GM21526 (cell line): ENCODE measurements around the gene TFF2.

ENCODE experiments used
- ATAC-seq: cut with Tn5 transposase; IDR thresholded peaks from one replicate; pipeline ENCODE4 v1.9.1; 2021; ENCODE audit warnings: moderate library complexity; ENCODE audit not compliant: unreplicated experiment, low FRiP score

TFF2 gene

DNA sequence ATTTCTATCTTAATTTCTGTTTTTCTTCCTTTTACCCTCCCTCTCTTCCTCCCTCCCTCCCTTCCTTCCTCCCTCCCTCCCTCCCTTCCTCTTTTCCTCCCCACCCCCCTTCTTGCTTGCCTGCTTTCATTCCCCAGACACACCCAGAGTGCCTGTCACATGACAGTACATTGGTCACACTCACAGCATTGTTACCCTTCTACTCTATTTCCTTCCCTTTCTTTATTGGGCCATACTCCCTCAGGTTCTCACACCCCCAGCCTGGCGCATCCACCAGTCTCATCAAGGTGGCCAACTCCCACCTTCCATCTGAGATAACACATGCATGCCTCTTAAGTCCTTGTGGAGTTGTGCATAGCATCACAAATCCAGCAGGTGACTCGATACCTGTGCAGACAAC lies 34.2 kb upstream of the TFF2 start:
- ATAC-seq: no peak

DNA sequence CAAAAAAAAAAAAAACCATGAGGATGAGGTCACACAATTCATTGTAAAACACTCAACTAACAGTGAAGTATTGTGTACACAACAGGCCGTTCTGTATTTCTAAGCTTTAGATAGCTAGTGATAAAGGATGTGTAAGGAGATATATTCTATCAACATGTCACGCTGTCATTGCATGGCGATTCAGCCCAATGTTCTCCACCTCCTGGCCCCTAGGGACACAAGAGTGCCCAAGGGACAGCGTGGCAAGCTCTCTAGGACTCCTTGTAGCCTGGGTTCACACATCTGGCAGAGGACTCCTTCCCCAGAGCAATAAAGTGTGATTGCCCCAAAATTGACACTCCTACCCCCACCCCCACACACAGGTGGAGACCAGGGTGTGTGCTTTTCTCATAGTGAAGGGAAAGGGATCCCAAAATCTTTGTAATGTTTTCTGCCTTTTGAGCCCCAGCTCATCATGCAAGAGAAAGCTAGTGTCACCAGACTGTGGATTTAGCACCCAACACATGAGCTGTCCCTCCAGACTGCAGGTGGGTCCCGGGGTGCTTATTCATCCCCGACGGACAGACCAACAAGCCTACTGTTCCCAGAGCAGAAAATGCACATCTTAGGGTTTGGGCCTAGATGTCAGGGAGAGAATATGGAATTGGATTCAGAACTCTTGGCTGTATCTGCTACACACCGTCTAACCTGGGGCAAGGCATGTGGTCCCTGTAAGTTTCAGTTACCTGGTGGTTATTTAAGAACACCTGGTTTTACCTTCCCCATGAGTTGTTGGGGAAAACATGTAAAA lies 33.6 kb upstream of the TFF2 start:
- no peak for ATAC-seq

DNA sequence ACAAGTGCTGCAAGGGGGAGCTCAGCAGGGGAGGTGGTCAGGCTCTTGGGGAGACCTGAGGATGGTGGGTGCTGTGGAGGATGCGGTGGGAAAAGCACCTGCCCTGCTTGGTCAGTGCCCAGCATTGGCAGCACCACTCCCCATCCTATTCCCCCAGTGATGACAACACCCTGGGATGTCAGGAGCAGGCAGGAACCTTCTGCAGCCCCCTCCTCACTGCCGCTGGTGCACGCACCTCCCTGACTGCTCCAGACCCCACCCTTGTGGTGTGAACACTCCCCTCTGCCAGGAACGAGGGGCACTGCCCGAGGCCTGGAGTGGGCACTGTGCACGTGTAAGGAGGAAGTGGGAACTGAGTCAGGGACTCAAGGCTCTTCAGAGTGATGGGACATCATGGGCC lies 32.5 kb upstream of the TFF2 start:
- no peak for ATAC-seq

DNA sequence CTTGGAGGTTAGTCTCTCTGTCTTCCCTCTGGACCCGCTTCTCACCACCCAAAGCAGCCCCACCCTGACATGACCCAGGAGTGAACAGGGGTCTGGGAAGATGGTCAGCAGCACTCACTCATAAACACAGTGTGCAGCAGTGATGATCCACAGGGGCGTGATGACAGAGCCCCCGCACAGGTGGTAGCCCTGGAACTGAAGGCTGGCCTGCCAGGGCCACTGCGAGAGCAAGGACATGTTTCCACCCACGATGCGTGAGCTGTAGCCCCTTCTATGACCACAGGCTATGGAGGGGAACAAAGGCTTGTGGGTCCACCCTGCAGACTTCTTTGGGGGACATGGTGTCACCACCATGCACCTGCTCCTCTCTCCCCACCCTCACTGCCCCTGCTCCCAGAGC lies 32.1 kb upstream of the TFF2 start:
- ATAC-seq: no peak

DNA sequence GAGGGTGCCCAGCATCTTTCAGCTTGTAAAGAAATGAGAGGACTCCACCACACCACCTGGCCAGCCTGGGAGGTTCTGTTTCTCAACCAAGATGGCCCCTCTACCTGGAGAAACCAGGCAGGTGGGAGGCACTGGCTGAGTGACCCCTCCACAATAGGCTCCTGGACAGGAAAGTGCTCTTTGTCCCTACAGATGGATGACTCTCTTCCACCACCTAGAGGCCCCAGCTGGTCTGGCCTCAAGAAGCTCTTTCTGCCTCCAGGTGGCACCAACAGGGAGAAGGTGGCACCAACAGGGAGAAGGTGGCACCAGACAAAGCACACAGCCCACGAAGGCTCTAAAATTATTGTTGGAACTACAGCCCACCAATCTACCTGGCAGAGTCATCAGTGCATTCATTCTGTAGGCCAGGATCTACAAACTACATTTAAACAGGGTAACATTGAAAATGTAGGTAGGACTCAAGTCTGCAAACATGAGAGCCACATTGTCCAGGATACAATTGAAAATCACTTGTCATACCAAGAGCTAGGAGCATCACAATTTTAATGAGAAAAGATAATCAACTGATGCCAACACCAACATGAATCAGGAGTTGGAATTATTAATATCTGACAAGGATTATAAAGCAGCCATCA lies 30.7 kb upstream of the TFF2 start:
- no peak for ATAC-seq

DNA sequence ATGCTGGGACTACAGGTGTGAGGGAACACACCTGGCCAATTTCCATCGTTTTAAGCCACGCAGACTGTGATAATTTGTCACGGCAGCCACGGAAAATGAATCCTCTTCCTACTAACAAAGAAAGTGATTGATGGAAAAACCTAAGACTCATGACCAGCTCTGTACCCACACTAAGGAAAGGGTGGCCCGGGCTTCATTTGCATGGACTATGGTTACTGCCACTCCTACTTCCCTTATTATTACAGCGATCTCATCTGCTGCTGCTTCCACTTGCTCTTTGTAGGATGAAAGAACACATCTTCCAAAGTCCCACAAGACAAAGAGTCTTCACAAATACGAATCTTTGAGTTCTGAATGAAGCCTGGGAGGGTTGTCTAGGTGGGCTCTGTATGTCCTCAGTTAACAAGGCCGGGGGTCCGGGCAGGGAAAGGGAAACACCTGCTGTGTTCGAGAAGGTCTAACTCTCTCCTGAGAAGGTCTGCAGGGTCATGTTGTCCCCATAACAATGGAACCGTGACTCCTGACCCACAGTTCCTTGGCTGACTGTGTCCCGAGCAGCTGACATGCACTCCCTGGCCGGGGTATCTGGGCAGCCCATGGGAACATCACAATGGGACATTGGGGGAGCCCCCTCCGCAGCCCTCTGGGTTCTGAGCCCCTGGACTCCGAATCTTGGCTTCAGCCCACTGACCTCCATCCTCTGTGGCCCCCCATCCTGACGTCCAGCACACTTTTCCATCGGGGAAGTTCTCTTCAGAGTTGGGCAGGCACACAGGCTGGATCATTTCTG lies 28.8 kb upstream of the TFF2 start:
- ATAC-seq: no peak

DNA sequence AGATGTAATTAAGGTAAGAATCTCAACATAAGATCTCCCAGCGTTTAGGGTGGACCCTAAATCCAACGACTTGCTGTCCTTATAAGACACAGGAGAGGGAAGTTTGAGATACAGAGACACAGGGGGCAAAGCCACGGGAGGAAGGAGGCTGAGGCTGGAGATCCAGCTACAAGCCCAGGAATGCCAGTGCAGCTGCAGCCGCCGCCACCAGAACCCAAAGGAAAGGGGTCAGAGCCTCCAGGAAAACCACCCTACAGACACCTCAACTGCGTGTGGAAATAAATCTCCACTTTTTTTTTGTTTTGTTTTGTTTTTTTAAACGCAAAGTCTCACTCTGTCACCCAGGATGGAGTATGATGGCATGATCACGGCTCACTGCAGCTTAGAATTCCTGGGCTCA lies 27.6 kb upstream of the TFF2 start:
- ATAC-seq: no peak

DNA sequence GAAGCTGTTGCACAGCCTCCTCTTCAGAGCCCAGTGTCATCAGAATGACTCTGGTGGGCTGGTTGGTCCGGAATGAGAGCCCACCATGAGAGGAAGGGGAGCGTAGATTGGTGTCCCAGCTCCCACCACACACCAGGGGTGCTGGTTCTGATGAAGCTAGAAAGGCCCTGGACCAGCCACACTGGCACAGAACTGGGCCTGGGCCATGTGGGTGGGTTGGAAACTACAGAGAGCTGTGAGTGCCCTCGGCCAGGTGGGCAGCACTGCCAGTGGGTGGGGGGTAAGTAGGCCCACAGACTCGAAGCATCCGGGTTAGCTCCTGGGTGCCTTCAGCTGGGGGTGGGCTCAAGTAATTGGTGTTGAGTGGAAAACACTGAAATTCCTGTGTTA lies 27.2 kb upstream of the TFF2 start:
- no peak for ATAC-seq

DNA sequence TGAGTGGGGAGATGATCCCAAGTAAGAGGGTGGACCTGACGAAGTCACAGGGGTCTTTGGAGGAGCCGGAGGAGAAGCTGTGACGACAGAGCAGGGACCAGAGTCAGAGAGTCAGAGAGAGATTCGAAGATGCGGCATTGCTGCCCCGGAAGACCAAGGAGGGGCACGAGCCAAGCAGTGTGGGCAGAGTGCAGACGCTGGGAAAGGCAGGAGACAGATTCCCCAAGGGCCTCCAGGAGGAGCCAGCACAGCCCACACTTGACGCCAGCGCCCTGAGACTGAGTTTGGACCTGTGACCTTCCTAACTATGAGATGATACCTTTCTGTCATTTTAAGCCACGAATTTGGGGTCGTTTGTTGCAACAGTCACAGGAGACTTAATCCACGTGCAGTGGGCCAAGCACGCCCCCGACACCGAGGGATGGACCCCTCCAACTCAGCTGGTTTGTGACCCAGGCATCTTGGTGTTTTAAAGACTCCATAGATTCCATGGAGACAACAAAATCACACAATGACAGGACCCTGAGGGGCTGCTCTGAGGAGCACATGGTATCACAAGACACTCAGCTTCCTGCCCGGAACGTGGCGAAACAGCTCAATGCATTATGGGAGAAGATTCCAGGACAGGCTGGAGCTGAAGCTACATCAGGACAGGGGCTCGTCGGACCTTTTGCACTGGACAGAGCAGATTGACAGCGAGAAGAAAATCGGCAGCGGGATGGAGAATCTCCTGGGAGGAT lies 26.6 kb upstream of the TFF2 start:
- ATAC-seq: no peak

DNA sequence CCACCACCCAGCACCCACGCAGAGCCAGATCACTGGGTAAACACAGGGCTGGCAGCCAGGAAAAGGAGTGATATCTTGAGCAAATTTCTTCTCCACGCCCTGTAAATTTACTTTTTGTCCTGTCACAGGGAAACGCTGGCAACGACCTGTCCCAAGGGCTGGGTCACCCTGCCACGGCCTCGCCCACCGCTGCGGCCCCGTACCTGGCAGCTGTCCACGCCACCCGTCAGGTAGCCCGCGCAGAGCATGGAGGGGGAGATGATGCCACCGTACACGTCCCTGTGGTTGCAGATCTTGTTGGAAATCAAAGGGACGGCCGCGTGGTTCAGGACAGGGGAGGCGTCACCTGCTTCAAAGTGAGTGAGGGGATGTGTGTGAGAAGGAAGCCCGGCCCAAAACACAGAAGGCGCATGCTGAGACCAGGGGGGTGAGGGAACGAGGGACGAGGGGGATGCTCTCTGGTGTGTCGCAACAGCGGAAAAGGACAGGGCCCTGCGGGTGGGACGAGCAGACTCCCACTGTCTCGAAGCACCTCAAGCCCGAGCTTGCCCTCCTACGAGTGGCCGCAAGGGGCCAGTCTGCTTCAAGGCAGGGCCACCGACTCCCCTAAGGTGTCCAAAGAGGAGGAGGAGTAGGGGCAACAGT lies 25.7 kb upstream of the TFF2 start:
- ATAC-seq: no peak

DNA sequence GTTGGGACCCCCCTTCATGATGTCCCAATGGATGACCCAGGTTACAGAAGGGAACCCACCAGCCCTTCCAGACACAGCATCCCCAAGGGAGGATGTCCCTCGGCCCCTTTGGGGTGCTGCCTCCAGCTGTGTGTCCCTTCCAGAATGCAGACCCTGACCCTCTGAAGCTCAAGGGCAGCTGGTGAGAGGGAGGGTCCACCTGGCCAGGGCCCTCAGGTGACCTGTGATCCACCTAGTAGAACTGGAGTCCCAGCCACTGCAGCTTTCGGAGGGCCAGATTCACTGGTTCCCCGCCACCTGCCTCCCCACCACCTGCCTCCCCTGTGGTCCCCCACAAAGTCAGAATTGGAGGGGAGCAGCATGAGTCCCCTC lies 25.2 kb upstream of the TFF2 start:
- ATAC-seq: no peak

DNA sequence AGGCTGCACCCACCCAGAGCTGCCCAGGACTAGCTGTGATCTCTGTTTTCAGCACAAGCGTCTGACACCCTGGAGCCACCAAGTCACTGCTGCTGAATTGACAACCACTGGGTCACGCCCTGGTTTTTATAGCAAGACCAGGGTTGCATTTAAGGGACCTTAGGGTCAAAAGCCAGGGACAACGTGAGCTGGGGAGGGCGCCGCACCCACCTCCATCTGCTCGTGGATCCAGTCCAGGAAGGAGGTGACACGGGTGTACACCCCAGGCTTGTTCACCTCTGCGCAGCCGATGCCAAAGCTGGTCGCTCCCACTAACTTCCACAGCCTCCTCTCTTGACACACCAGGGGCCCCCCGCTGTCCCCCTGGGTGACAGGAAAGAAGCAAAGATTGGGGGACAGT lies 24.7 kb upstream of the TFF2 start:
- no peak for ATAC-seq

DNA sequence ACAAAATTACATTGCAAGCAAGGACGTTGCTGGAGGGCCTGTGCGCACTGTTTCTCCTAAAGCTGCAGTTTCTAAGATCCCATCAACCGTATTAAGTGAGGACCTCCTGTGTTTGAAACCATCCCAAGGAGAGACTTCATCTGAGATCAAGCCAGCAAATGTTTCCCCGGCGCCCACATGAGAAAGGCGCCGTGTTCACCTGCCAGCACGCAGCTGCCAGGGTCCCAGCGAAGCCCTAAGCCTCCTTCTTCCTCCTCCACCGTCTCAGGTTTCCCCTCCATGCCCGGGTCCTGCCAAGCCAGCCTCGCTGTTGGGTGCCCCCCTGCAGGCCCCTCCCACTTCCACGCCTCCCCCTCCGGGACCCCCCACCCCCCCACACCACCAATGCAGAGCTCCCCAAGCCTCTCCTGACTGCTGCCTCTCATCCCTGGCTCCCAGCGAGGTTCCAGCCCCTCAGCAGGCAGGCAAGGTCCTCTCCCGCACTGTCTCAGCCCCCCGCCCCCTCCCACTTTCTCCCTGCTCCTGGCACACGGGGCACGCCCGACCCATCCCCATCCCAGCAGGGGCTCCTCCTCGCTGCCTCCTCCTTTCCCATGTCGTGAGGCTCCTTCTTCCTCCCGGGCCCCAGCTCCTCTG lies 24.2 kb upstream of the TFF2 start:
- ATAC-seq: no peak

DNA sequence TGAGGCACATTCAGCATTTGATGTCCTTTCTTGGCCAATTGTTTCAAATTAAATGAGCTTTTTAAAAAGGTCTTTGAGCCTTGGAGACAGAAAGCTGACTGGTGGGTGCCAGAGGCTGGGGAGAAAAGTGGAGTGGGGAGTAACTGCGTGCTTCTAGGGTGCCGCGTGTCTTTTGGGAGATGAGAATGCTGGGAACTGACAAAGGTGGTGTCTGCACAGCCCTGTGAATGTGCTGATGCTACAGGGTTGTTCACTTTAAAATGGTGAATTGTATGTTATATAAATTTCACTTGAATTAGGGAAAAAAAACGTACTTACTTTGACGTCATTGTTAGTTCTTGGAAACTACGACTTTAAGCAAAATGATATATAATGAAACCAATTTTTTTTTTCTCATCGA lies 23.7 kb upstream of the TFF2 start:
- ATAC-seq: no peak

DNA sequence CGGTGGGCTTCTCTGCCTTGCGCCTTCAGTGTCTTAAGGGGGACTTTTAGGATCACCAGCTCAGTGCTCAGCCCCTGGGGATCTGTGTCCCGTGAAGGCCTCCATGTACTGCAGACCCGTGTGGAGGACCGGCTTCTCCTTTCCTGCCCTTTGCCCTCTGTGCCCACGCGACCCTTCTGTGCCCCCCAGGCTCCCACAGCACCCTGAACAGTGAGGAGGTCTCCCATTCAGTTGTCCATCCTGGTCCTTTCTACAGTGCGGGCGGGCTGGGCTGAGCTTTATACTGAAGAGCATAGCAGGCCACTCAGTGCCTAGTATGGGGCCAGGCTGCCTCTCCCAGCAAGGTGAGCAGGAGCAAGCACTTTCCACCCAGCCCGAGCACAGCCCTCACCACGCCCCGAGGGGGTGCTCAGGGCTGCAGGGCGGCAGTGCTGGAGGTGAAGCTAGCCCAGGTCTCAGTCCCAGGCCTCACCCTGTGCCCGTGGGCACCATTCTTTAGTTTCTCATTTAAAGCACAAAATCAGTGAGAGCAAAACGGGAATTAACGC lies 23.2 kb upstream of the TFF2 start:
- no peak for ATAC-seq

DNA sequence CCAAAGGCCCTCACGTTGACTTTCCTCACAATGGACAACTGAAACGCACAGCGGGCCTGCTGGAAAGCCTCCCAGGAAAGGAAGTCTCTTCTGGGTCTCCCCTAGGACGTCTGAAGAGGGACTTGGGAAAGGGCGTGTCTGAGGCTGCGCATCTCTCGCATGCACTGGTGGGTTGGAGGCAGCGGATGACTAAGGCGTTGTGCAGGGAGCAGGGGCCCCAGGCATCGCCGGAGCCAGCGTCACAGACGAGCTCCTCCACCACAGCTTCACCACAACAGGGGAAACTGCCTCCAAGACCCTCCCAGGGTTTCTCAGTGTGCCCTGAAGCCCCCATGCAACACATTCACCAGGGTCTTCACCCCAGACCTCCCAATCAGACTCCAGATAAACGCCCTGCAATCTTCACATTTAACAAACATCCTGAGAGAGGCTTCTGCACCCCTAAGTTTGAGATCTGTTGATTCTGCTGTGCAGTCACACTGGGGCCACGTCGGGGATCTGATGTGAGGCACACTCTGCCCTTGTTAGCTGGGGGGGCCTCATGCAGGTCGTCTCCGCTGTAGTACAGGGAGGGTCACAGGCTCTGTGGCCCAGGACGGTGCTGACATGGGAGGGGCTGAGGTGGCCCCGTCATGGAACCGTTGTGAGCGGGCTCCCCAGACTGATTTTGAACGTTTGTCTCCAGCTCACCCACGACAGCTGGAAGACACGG lies 22.6 kb upstream of the TFF2 start:
- ATAC-seq: no peak

DNA sequence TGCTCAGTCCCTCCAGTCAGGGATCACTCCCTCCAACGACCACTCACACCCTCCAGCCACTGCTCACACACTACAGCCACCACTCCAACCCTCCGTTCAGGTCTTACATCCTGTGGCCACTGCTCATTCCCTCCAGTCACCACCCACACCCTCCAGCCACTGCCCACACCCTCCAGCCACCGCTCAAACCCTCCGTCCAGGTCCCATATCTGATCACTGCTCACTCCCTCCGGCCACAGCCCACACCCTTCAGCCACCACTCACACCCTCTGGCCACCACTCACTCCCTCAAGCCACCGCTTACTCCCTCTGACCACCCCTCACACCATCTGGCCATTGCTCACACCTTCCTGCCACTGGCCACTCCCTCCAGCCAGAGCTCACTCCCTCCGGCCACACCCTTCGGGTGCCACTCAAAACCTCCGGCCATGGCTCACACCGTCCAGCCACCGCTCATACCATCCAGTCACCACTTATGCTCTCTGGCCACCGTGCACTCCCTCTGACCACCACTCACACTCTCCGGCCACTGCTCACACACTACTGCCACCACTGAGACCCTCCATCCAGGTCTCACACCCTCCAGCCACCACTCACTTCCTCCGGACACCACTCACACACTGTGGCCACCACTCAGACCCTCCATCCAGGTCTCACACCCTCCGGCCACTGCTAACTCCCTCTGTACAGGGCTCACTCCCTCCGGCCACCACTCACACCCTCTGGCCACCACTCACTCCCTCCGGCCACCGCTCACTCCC lies 20.3 kb upstream of the TFF2 start:
- no peak for ATAC-seq

DNA sequence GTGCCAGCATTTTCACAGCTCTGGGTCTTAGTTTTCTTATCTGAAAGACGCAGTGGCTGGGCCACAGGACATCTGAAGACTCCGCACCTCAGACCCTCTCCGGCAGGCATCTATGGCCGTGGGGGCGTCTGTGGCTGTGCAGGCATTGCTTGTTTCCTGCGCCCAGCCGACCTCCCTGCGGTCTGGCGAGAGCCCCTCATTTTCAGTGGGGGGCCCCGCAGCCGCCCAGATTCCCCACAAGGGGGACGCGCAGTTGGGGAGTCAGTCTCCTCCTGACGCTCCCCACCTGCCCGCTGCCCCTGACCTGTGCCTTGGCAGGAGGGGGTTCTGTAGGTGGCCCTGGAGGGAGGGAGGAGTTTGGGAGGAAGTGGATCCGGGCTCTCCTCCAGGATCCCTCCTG lies 19.0 kb upstream of the TFF2 start:
- no peak for ATAC-seq
